ENCODE results near the gene SPATA6L. TPM values are rescaled to one million over a fixed set of nuclear protein-coding genes. Genes with fewer than 3 reads are reported as not detected.

SPATA6L gene
- total and polyA plus RNA-seq, 2 of the 13 experiments (the other 11 are each of a cell fraction or from before 2014, with no cell fraction given): 1.1 to 1.9 TPM

DNA sequence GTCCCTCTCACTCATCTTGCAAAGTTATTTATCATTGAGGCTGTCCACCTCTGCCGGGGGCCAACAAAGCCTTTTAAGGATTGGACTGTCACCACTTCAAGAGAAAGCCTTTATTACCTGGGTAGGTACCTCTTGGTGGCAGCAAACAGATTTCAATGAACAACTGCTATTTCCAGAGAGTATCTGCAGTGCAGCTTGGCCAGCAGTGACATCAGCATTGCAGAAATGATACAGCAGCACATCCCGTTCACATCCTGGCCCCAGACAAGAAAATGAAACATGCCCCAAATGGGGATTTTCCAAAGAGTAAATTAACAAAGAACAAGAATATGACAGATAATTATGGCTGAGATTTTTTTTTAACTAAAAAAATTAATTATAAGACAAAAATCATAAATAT lies 2.3 kb upstream of the SPATA6L start:
- ATAC-seq (no peak), DNase-seq (ENCODE audit: low spot score) (no peak), FAIRE-seq (no peak)
- no TSS peak for BruUV-seq (replicated peaks)
- Histone ChIP-seq H3K4me1 (ENCODE audit: insufficient read depth, low read length) (peaks cover 28% of the 10 kb centered on the region), H3K36me3 (replicated peaks in 1 of 2; ENCODE audit: control insufficient read depth in 1 of 2, insufficient read depth in 2 of 2, low read length in 2 of 2) (no peaks in the 10 kb centered on the region), H3K4me2 (ENCODE audit: low read depth, low read length) (no peak overlapping the region), H3K79me2 (ENCODE audit: insufficient read depth, low read length) (peaks cover 11% of the 10 kb centered on the region), H3K27me3 (ENCODE audit: control insufficient read depth in 1 of 2, insufficient read depth in 2 of 2, low read length in 2 of 2) (no peaks in the 10 kb centered on the region), H3K9me3 (ENCODE audit: low read length) (no peaks in the 10 kb centered on the region), H3K27ac (ENCODE audit: extremely low read length, insufficient read depth, low read length) (no peak overlapping the region), H2AFZ (ENCODE audit: low read length) (no peak overlapping the region), H3K9ac (ENCODE audit: insufficient read depth, low read depth, low read length) (no peak overlapping the region), H3K4me3 (replicated peaks in 1 of 3; ENCODE audit: insufficient read depth in 1 of 3, low read depth in 2 of 3, low read length in 3 of 3) (no peak overlapping the region), H4K20me1 (ENCODE audit: insufficient read depth, low read length) (no peaks in the 10 kb centered on the region)
- intact Hi-C loops (cut with micrococcal nuclease; ENCODE audit: unreplicated experiment) (no loop called here), in situ Hi-C loops (cut with HindIII; ENCODE audit: extremely low pct_ligation_motif_present, low pct_unique_long_range_greater_than_20kb) (loop anchor here (5.0 kb wide), 1 partner anchor 64 kb away; no protein-coding TSS in a partner anchor)
- POLR2A ChIA-PET: no interaction called here
- CTCF ChIA-PET (ENCODE audit: low intra/inter-chr PET ratio, low total read pairs): no interaction called here
- WGBS (ENCODE audit: low lambda C conversion rate): 70% methylated on average over 2 of the region's 2 CpGs
- no peak for TF ChIP-seq NFRKB (IDR thresholded peaks at IDR 0.05)
- no peak for TF ChIP-seq PHB2 (IDR thresholded peaks at IDR 0.05; ENCODE audit: partially characterized antibody)
- no peak for TF ChIP-seq ZNF121 (CRISPR knock-in tag; IDR thresholded peaks at IDR 0.05)
- TF ChIP-seq FOSL2 (CRISPR knock-in tag; IDR thresholded peaks at IDR 0.05): no peak
- no peak for TF ChIP-seq ZNF766 (CRISPR knock-in tag; IDR thresholded peaks at IDR 0.05; ENCODE audit: borderline replicate concordance)
- no peak for TF ChIP-seq KLF15 (CRISPR knock-in tag; IDR thresholded peaks at IDR 0.05; ENCODE audit: borderline replicate concordance)
- TF ChIP-seq PITX1 (CRISPR knock-in tag; IDR thresholded peaks at IDR 0.05): no peak
- TF ChIP-seq, protein P1, sequence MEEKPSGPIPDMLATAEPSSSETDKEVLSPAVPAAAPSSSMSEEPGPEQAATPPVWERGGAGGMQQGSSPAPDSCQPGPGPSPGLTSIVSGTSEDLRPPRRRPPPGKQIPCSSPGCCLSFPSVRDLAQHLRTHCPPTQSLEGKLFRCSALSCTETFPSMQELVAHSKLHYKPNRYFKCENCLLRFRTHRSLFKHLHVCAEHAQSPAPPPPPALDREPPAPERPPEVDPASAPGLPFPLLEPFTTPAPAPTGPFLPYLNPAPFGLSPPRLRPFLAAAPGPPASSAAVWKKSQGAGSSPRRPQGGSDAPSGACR (CRISPR knock-in tag; IDR thresholded peaks at IDR 0.05): no peak
- no peak for TF ChIP-seq ARNTL (CRISPR knock-in tag; IDR thresholded peaks at IDR 0.05)
- TF ChIP-seq ZNF749 (CRISPR knock-in tag; IDR thresholded peaks at IDR 0.05; ENCODE audit: borderline replicate concordance): no peak
- no peak for TF ChIP-seq SMAD1 (CRISPR knock-in tag; IDR thresholded peaks at IDR 0.05; ENCODE audit: borderline replicate concordance, low read depth)
- TF ChIP-seq CEBPG (CRISPR knock-in tag; IDR thresholded peaks at IDR 0.05): no peak
- TF ChIP-seq PHF20 (CRISPR knock-in tag; IDR thresholded peaks at IDR 0.05): no peak
- no peak for TF ChIP-seq ZBTB38 (CRISPR knock-in tag; IDR thresholded peaks at IDR 0.05)

Measured in HepG2 (cell line).